Vagina (tissue), 2 donors: ENCODE results near the gene PRDM1. TPM values are rescaled to one million over a fixed set of nuclear protein-coding genes. Genes with fewer than 3 reads are reported as not detected.
A peak's percentile ranks its signal among the peaks of the same experiment; 100 is the strongest.

Source experiments
- DNase-seq, 2 donors: peaks; one replicate each; pipeline ENCODE4 v3.0.0-alpha.2; 2017; ENCODE audit errors: extremely low spot score in 2 of 2
- H3K27ac ChIP-seq: fragments of 200-600 bp; sonication (generic); one replicate; pipeline ENCODE4 v1.5.1; 2019
- H3K27me3 ChIP-seq: fragments of 200-600 bp; sonication (generic); one replicate; pipeline ENCODE4 v1.5.1; 2019
- H3K36me3 ChIP-seq, 2 donors: fragments of 200-600 bp; sonication (generic); one replicate each; pipeline ENCODE4 v1.5.1; 2017 to 2019
- H3K4me1 ChIP-seq: fragments of 200-600 bp; sonication (generic); one replicate; pipeline ENCODE4 v1.5.1; 2019
- H3K4me3 ChIP-seq, 2 donors: fragments of 200-600 bp; sonication (generic); 1 replicate in 1 of 2; 2 replicates in 1 of 2; pipeline ENCODE4 v1.5.1; 2016 to 2019
- H3K9me3 ChIP-seq: fragments of 200-600 bp; sonication (generic); one replicate; pipeline ENCODE4 v1.5.1; 2019
- POLR2A ChIP-seq, 2 donors: fragments of 450-650 bp; IDR thresholded peaks; one replicate each; pipeline ENCODE4 v1.6.1; 2017; ENCODE audit warnings: antibody characterized with exemption in 2 of 2, mild to moderate bottlenecking in 2 of 2, moderate library complexity in 2 of 2
- POLR2AphosphoS5 ChIP-seq, 2 donors: sonication (generic); formaldehyde crosslinking; IDR thresholded peaks; one replicate each; pipeline ENCODE4 v1.9.0; 2017; ENCODE audit warnings: antibody characterized with exemption in 2 of 2, mild to moderate bottlenecking in 2 of 2, low read depth in 1 of 2; ENCODE audit not compliant: insufficient read depth in 1 of 2
- intact Hi-C: fragments of 100-400 bp; cut with DNase I; formaldehyde crosslinking; loops from one replicate; pipeline ENCODE4 v1.15.1; 2023
- total RNA-seq: library from RNA; depleted of rRNA; stranded (reverse); fragments of >200 nt; gene quantifications from one replicate; pipeline ENCODE4 v1.2.3, GENCODE V29; 2016
- TF ChIP-seq, protein P1 (sequence below), 3 experiments: fragments of 450-650 bp in 2 of 3; fragments of 200-600 bp in 1 of 3; sonication (generic) in 1 of 3; IDR thresholded peaks; one replicate each; pipeline ENCODE4 v1.5.1; 2017 to 2019; ENCODE audit warnings: antibody characterized with exemption in 3 of 3, mild to moderate bottlenecking in 2 of 3, moderate library complexity in 2 of 3

PRDM1 gene
- total RNA-seq, 1 donor from 2014 or later: 27.0 TPM

- intact Hi-C loops: no loop called here
- Histone ChIP-seq H3K4me1 (peaks cover 8% of the 10 kb centered on the region), H3K27ac (no peak overlapping the region), H3K9me3 (no peaks in the 10 kb centered on the region), H3K4me3 (no peak overlapping the region), H3K27me3 (no peaks in the 10 kb centered on the region), H3K36me3 (no peaks in the 10 kb centered on the region)
- TF ChIP-seq POLR2A (IDR thresholded peaks at IDR 0.05) (no peak), POLR2AphosphoS5 (IDR thresholded peaks at IDR 0.05; ENCODE audit: insufficient read depth in 1 of 2, low read depth in 1 of 2) (no peak)
- TF ChIP-seq, protein P1, sequence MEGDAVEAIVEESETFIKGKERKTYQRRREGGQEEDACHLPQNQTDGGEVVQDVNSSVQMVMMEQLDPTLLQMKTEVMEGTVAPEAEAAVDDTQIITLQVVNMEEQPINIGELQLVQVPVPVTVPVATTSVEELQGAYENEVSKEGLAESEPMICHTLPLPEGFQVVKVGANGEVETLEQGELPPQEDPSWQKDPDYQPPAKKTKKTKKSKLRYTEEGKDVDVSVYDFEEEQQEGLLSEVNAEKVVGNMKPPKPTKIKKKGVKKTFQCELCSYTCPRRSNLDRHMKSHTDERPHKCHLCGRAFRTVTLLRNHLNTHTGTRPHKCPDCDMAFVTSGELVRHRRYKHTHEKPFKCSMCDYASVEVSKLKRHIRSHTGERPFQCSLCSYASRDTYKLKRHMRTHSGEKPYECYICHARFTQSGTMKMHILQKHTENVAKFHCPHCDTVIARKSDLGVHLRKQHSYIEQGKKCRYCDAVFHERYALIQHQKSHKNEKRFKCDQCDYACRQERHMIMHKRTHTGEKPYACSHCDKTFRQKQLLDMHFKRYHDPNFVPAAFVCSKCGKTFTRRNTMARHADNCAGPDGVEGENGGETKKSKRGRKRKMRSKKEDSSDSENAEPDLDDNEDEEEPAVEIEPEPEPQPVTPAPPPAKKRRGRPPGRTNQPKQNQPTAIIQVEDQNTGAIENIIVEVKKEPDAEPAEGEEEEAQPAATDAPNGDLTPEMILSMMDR (IDR thresholded peaks at IDR 0.05): no peak
- no peak for DNase-seq
These were observed 39.8 kb downstream of the PRDM1 start for GRCh38 chr6:106125925-106126435.

DNA sequence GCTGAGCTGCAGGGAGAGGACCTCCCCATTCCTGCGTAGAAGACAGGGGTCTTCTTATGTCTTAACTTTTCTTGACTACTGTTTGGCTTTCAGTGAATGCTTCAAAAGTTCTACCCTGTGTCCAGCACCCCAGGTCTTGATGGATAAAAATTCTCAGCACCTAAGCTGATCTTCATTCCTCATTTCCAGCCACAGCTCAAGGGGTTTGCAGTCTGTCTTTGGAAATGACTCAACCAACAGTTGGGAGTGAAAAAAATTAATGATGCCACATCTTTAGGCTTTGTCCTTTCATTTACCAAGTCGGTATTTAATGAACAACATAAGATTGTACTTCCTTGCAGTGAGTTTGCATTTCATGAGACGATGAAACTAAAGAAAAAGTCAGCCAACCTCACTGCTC, 40.3 kb downstream of the PRDM1 start:
- Histone ChIP-seq H3K4me1 (peaks cover 8% of the 10 kb centered on the region), H3K9me3 (no peaks in the 10 kb centered on the region), H3K36me3 (no peaks in the 10 kb centered on the region), H3K27ac (no peak overlapping the region), H3K27me3 (no peaks in the 10 kb centered on the region), H3K4me3 (no peak overlapping the region)
- intact Hi-C loops: no loop called here
- no peak for TF ChIP-seq POLR2AphosphoS5 (IDR thresholded peaks at IDR 0.05; ENCODE audit: insufficient read depth in 1 of 2, low read depth in 1 of 2)
- TF ChIP-seq, protein P1 (IDR thresholded peaks at IDR 0.05): no peak
- TF ChIP-seq POLR2A (IDR thresholded peaks at IDR 0.05): no peak
- DNase-seq: no peak

DNA sequence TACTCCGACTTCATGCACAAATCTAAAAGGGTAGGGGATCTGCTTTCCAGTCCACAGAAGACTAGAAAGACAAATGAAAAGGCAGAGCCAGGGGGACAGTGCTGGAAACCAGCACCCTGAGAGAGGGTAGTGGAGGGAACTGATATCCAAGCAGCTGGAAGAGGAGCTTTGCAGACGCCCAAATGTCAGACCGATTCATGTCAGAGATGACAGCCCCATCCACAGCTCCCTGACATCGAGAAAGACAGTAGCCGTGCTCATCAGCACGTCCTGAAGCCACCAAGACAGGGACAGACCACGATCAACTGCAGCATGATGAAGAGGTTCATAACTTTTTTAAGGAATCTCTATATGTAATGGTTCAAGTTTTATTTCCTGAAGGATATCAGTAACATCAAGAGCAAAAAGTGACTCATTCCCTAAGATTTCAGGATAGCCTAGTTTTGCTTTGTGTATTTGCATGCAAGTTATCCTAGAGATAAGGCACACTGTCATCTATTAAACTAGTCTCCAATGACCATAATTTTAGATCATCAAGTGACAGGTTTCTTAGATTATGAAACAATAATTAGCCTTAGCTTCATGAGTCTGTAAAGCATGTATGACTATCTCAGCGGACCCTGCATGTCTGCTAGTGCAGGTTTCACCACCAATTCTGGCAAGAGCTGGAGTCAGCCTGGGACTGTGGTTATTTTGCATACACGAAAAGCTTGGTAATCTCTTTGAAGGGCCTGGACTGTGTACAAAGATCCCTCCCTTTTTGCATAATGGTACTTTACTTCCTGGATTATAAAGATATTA, 43.0 kb downstream of the PRDM1 start:
- intact Hi-C loops: no loop called here
- Histone ChIP-seq H3K9me3 (no peaks in the 10 kb centered on the region), H3K4me3 (no peak overlapping the region), H3K27me3 (no peaks in the 10 kb centered on the region), H3K36me3 (no peaks in the 10 kb centered on the region), H3K4me1 (peaks cover 8% of the 10 kb centered on the region), H3K27ac (no peak overlapping the region)
- no peak for DNase-seq
- TF ChIP-seq POLR2AphosphoS5 (IDR thresholded peaks at IDR 0.05; ENCODE audit: insufficient read depth in 1 of 2, low read depth in 1 of 2): peak in 1 of 2 donors; percentile 17
- TF ChIP-seq, protein P1 (IDR thresholded peaks at IDR 0.05): no peak

GRCh38 chr6:106132153-106132698, 46.1 kb downstream of the PRDM1 start:
- intact Hi-C loops: no loop called here
- H3K36me3 ChIP-seq: no peaks in the 10 kb centered on the region
- TF ChIP-seq POLR2AphosphoS5 (IDR thresholded peaks at IDR 0.05; ENCODE audit: insufficient read depth in 1 of 2, low read depth in 1 of 2) (no peak), POLR2A (IDR thresholded peaks at IDR 0.05) (no peak)
- TF ChIP-seq, protein P1 (IDR thresholded peaks at IDR 0.05): no peak

GRCh38 chr6:106133040-106133439, 46.9 kb downstream of the PRDM1 start:
- Histone ChIP-seq H3K27ac (no peak overlapping the region), H3K4me3 (no peak overlapping the region), H3K36me3 (no peaks in the 10 kb centered on the region), H3K4me1 (peaks cover 25% of the 10 kb centered on the region), H3K27me3 (no peaks in the 10 kb centered on the region), H3K9me3 (no peaks in the 10 kb centered on the region)
- intact Hi-C loops: no loop called here
- TF ChIP-seq, protein P1 (IDR thresholded peaks at IDR 0.05): no peak
- TF ChIP-seq POLR2AphosphoS5 (IDR thresholded peaks at IDR 0.05; ENCODE audit: insufficient read depth in 1 of 2, low read depth in 1 of 2) (no peak), POLR2A (IDR thresholded peaks at IDR 0.05) (no peak)
- DNase-seq: no peak

More at GRCh38 chr6:106132153-106132698, 46.1 kb downstream of the PRDM1 start:
- Histone ChIP-seq H3K27ac (no peak overlapping the region), H3K9me3 (no peaks in the 10 kb centered on the region), H3K4me3 (no peak overlapping the region), H3K27me3 (no peaks in the 10 kb centered on the region), H3K4me1 (peaks cover 25% of the 10 kb centered on the region)
- DNase-seq: no peak
